GM21576 (cell line): ENCODE measurements around the gene EREG.
"Not testable (repeated sequence)": the region's sequence is repeated elsewhere in the genome, so short reads cannot be mapped to it uniquely, and the experiment has no call there.

Experiments
- ATAC-seq: cut with Tn5 transposase; IDR thresholded peaks from one replicate; pipeline ENCODE4 v1.9.1; 2021; ENCODE audit warnings: mild to moderate bottlenecking, moderate library complexity; ENCODE audit not compliant: unreplicated experiment

EREG gene

GRCh38 chr4:74386159-74386558 lies 21.2 kb downstream of the EREG start:
- no peak for ATAC-seq

DNA sequence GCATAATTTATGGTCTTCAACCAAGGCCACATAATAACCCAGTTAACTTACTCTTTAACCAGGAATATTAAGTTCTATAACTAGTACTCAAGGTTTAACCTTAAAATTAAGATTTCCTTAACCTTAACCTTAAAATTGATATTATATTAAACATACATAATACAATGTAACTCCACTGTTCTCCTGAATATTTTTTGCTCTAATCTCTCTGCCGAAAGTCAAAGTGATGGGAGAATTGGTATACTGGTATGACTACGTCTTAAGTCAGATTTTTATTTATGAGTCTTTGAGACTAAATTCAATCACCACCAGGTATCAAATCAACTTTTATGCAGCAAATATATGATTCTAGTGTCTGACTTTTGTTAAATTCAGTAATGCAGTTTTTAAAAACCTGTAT lies 22.8 kb downstream of the EREG start:
- ATAC-seq, result no peak

DNA sequence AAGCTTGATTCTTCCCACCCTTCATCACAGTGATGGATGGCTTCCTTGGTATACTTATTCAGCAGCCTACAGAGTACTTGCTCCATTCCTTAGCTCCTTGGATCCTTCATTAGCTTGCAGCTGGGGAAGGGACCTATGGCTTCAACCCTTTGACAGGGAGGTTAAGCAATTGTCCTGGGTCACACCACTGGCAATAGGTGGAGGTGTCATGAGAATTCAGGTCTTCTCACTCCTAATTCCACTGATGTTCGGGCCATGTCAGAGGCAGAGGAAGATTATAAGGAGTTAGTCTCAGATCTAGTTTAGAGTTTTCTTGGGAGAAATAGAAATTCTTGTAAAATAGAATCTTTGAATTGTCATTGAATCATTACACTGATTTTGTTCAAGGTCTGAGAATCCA lies 24.5 kb downstream of the EREG start:
- ATAC-seq, result no peak

GRCh38 chr4:74390677-74391076 lies 25.7 kb downstream of the EREG start:
- no peak for ATAC-seq

DNA sequence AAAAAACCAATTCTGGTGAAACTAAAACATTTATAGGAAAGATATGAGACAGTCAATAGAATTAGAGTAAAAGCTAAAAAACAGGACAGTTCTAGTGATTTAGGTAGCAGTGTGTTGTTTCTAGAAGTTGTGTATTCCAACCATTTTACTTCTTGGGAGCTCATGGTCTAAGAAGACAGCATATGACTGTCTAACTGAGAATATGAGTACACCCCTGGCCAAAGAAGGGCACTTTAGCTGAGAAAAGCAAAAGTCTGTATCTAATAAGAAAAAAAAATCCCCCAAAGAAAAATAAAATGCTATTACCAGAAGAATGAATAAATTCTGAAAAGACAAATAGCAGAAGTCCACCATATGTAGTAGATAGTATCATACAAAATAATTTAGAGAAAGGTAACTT lies 26.4 kb downstream of the EREG start:
- no peak for ATAC-seq

DNA sequence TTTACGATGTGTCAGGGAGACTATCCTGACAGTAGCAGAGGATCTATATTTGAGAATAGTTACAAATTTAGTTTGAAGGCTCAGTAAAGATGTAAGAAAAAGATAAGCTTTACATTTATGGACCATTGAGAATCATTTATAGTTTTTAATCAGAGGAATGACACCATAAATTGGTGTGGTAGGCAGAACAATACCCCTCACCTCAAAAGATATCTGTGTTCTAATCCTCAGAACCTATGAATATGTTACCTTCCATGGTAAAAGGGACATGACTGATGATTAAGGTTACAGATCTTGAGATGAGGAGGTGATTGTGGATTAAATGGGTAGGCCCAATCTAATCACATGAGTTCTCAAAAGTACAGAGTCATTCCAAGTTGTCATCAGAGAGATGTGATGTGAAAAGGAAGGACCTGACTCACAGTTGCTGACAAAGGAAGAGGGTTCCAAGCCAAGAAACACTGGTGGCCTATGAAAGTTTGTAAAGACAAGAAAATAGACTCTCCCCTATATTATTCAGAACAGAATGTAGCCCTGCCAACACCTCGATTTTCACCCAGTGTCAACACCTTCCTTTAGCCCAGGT lies 27.0 kb downstream of the EREG start:
- ATAC-seq, result no peak

GRCh38 chr4:74394476-74395136 lies 29.7 kb downstream of the EREG start:
- no peak for ATAC-seq

DNA sequence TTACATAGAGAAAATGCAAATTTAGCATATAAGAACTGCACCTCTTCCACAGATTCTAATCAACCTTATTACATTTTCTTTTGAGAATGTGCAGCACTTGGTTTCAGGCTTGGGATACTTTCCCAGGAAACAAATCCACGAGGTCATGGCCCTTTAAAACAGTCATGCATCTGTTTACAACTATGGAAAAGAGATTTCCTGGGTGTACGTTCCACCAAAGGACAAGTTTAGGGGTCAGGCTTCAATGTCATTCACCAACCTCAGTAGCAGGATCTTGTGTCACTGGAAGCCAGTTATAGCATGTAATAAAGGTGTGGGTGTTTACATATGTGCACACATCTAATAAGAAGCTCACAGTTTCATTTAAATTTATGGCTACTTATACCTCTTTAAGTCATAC lies 30.7 kb downstream of the EREG start:
- ATAC-seq, result no peak

- no peak for ATAC-seq
Observed at GRCh38 chr4:74397748-74398426, 32.9 kb downstream of the EREG start.

- ATAC-seq, result not testable (repeated sequence)
Observed at GRCh38 chr4:74398894-74399589, 34.1 kb downstream of the EREG start.

GRCh38 chr4:74400395-74400794 lies 35.5 kb downstream of the EREG start:
- no peak for ATAC-seq

- ATAC-seq, result peak; percentile 87
Observed at GRCh38 chr4:74402692-74403456, 37.9 kb downstream of the EREG start.

DNA sequence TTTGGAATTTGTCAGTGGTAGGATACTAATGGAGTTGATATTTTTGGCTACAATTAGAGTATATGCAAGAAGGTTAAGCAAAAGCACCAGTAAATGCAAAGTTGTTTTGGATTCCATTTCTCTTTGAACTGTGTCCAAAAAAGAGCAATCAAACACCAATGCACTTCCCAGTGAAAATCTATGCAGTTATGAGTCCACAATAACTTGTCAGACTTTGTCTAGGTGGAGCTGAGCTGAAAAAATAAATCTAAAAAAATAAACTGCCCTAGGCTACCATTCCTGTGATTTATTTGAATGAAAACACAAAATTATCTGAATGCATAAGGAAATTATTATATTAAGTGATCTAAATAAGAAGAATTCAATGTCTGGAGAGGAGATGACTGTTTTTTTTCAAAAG lies 42.9 kb downstream of the EREG start:
- ATAC-seq, result no peak

- ATAC-seq, result no peak
Observed at GRCh38 chr4:74408639-74409038, 43.7 kb downstream of the EREG start.

DNA sequence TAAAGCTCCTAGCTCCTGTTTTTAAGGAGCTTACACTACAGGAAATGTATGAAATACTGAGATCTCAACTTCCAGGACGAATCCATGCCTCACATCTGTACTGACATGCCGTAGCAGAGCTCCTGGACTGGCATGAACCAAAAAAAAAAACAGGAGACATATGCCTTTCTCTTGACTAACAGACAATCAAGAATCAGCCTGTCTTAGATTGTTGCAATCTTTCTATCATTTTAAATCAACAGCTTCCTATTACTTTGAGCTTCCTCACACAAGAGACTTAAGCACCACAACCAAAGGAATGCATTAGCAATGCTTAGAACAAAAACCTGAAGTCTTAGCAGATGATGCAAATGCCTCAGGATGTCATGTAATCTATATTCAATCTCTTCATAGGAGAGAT lies 45.3 kb downstream of the EREG start:
- no peak for ATAC-seq

DNA sequence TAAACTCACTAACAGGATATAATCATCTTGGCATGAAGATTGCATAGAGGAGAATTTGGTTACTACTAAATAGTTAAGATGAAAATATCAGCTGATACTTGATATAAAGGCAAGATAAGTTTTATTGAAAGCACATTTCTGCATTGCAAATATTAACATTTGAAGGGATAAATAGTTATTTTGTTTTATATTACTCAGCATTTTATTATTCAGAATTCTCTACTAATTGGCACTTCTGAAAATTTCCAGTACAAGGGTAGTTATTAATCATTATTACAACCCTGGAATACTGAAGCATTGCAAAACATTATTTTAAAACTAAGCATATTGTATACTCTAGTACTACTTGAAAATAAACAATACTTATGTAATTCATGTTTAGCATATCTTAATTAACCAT lies 47.3 kb downstream of the EREG start:
- no peak for ATAC-seq

- no peak for ATAC-seq
Observed at GRCh38 chr4:74413265-74413664, 48.3 kb downstream of the EREG start.

DNA sequence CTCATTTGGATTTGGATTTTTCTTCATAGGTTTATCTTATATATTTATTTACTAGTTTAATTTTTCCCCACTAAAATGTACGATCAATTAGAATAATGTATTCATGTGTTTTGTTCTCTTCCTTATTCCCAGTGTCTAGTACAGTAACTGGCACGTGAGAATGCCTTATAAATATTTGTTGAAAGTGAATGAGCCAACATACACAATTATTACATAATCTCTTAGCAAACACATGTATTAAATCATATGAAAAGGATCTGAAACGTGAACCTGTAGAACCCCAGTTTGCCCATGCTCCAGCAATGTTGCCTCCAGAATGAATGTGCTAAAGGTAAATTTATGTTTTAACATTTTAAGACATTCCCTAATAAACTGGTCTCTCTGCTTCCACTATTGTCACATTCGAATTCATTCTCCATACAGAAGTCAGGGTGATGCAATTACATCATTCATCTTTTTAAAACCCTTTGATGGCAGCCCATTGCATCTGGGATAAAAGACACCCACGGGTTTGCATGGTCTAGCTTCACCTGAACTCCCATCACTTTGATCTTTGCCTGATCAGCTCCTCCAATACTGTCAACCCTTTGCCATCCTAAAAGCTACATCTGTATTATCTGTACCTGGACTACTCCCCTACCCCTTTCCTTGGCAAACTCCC lies 49.3 kb downstream of the EREG start:
- no peak for ATAC-seq

DNA sequence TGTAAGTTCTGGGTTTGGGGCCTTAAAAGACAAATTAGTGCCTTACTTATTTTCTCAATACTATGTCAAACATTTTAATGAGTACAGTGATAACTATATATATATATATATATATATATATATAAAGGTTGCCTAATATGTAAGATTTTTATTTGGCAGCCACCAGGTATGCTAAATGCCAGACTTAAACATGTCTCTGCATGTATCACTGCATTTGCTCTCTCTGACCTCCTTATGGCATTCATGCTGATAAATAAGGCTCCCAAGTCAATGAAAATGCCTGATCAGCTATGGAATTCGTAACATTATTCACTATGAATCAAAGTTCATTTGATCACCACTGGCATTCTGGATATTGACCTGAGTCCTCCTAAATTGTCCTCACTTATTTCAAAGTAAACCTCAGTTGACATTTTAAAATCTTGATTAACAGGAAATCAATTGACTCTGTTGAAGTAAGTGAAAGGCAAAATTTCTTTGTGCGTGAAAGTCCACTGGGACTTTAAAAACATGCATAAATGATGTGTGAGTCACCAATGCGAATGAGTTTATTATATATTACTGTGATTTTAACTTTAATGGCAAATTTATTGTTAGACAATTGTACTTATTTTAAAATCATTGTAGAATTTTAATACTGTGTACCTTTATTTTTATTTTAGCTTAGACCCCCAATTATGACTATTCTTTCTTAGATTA lies 50.8 kb downstream of the EREG start:
- no peak for ATAC-seq

DNA sequence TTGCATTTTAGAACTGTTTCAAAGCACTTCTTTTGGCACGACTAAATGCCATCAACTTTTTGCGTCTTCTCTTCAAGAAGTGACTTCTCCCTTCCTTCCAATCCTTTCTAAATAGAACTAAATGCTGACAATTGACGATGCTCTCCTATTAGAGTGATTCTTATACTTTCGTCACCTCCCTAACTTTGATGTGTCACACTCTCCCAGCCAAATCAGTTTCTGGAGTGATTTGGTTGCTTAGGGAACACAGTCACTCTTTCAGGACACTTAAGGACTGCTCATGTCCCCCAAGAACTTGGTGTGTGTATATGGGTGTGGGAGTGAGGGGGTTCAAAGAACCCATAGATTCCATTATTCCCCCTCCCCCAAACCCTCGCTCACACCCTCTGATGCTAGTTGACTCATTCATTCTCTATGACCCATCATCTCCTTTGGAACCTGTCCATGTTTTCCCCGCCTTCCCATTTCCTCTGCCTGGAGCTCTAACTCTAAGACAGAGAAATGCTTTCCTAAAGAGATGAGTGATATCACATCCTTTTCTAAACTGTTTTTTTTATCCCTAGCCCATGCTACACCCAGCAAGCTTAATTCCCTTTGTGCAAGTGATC lies 53.2 kb downstream of the EREG start:
- no peak for ATAC-seq
